ENCODE results near the gene TMEM163. TPM values are rescaled to one million over a fixed set of nuclear protein-coding genes. Genes with fewer than 3 reads are reported as not detected.
"Not testable (repeated sequence)": the region's sequence is repeated elsewhere in the genome, so short reads cannot be mapped to it uniquely, and the experiment has no call there.

Gene TMEM163
- total RNA-seq, 1 donor from 2014 or later = 31.9 TPM

GRCh38 chr2:134762508-134762907 lies 43.7 kb upstream of the TMEM163 start:
- H3K4me1 ChIP-seq = no peaks in the 10 kb centered on the region
- ATAC-seq (no peak), DNase-seq (no peak)
- H3K27ac ChIP-seq = no peak overlapping the region
- H3K27me3 ChIP-seq (ENCODE audit: low read depth) = no peaks in the 10 kb centered on the region
- intact Hi-C loops (cut with DNase I) = no loop called here
- TF ChIP-seq CTCF (IDR thresholded peaks at IDR 0.05) = no peak
- H3K9me3 ChIP-seq = no peaks in the 10 kb centered on the region
- H3K4me3 ChIP-seq = no peak overlapping the region
- no peaks in the 10 kb centered on the region for H3K36me3 ChIP-seq

GRCh38 chr2:134760385-134760784 lies 41.6 kb upstream of the TMEM163 start:
- no peaks in the 10 kb centered on the region for H3K4me1 ChIP-seq
- intact Hi-C loops (cut with DNase I) = no loop called here
- H3K27ac ChIP-seq = no peak overlapping the region
- no peaks in the 10 kb centered on the region for H3K9me3 ChIP-seq
- no peaks in the 10 kb centered on the region for H3K27me3 ChIP-seq (ENCODE audit: low read depth)
- ATAC-seq = no peak
- no peak for DNase-seq
- no peak for TF ChIP-seq CTCF (IDR thresholded peaks at IDR 0.05)
- H3K36me3 ChIP-seq = no peaks in the 10 kb centered on the region
- H3K4me3 ChIP-seq = no peak overlapping the region

- Histone ChIP-seq H3K36me3 (no peaks in the 10 kb centered on the region), H3K27me3 (ENCODE audit: low read depth) (no peaks in the 10 kb centered on the region), H3K4me3 (no peak overlapping the region), H3K4me1 (no peaks in the 10 kb centered on the region), H3K9me3 (no peaks in the 10 kb centered on the region), H3K27ac (no peak overlapping the region)
- DNase-seq = no peak
- no peak for ATAC-seq
- TF ChIP-seq CTCF (IDR thresholded peaks at IDR 0.05) = no peak
- intact Hi-C loops (cut with DNase I) = no loop called here
These were observed 39.8 kb upstream of the TMEM163 start for GRCh38 chr2:134758633-134759032.

GRCh38 chr2:134751981-134752380 lies 33.2 kb upstream of the TMEM163 start:
- ATAC-seq; H3K27me3 ChIP-seq (ENCODE audit: low read depth); H3K9me3 ChIP-seq; H3K4me1 ChIP-seq; intact Hi-C loops (cut with DNase I); DNase-seq; H3K4me3 ChIP-seq; H3K36me3 ChIP-seq; H3K27ac ChIP-seq: not testable (repeated sequence)

GRCh38 chr2:134745546-134745945 lies 26.7 kb upstream of the TMEM163 start:
- DNase-seq (no peak), ATAC-seq (no peak)
- no peak overlapping the region for H3K27ac ChIP-seq
- no peaks in the 10 kb centered on the region for H3K27me3 ChIP-seq (ENCODE audit: low read depth)
- intact Hi-C loops (cut with DNase I) = no loop called here
- peaks cover 2% of the 10 kb centered on the region for H3K4me1 ChIP-seq
- H3K4me3 ChIP-seq = no peak overlapping the region
- H3K9me3 ChIP-seq = no peaks in the 10 kb centered on the region
- H3K36me3 ChIP-seq = no peaks in the 10 kb centered on the region
- TF ChIP-seq CTCF (IDR thresholded peaks at IDR 0.05) = no peak

- no peak overlapping the region for H3K4me3 ChIP-seq
- no peak for DNase-seq
- H3K4me1 ChIP-seq = peaks cover 7% of the 10 kb centered on the region
- no peaks in the 10 kb centered on the region for H3K27me3 ChIP-seq (ENCODE audit: low read depth)
- H3K27ac ChIP-seq = no peak overlapping the region
- ATAC-seq = no peak
- no peaks in the 10 kb centered on the region for H3K9me3 ChIP-seq
- TF ChIP-seq CTCF (IDR thresholded peaks at IDR 0.05) = no peak
- no peaks in the 10 kb centered on the region for H3K36me3 ChIP-seq
- intact Hi-C loops (cut with DNase I) = no loop called here
These were observed 26.2 kb upstream of the TMEM163 start for GRCh38 chr2:134745023-134745422.
